GM18951 (cell line): ENCODE data around the gene FCGR2B.
"Not testable (repeated sequence)": the region's sequence is repeated elsewhere in the genome, so short reads cannot be mapped to it uniquely, and the experiment has no call there.

Source experiments
- POLR2A ChIP-seq: IDR thresholded peaks from 4 replicates; pipeline ENCODE4 v1.6.1; 2011; ENCODE audit warnings: mild to moderate bottlenecking; ENCODE audit not compliant: insufficient read length, insufficient read depth; ENCODE audit errors: extremely low read depth
- in situ Hi-C: fragments of 300-500 bp; cut with MboI; formaldehyde crosslinking; loops from one replicate; pipeline ENCODE4 v1.12.0; 2022; ENCODE audit warnings: low sequenced_read_pairs, mixed read lengths, inconsistent platforms; ENCODE audit not compliant: unreplicated experiment

FCGR2B gene

GRCh38 chr1:161662684-161663339 lies at the start of gene FCGR2B:
Gene FCGR2B (plus strand): TSS chr1:161663143. CDS start chr1:161663242, 99 bp downstream.
- in situ Hi-C loops, result not testable (repeated sequence)

GRCh38 chr1:161616417-161616816 lies 46.5 kb upstream of the FCGR2B start:
- in situ Hi-C loops, result loop anchor here (5.0 kb wide), 1 partner anchor 79 kb away; no protein-coding TSS in a partner anchor

DNA sequence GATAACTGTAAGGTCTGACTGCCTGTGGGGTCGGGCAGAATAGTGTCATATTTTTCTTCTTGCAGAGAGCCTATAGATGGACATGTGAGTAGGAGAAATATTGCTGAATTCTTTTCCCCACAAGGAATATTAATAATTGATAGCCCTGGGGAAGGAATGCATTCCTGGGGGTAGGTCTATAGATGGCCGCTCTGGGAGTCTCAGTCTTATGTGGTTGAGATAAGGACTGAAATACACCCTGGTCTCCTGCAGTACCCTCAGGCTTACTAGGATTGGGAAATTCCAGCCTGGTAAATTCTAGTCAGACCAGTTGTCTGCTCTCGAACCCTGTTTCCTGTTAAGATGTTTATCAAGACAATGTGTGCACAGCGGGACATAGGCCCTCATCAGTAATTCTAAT lies 44.4 kb upstream of the FCGR2B start:
- in situ Hi-C loops, result loop anchor here (5.0 kb wide), 1 partner anchor 81 kb away; no protein-coding TSS in a partner anchor

GRCh38 chr1:161620399-161620798 lies 42.5 kb upstream of the FCGR2B start:
- in situ Hi-C loops, result not testable (repeated sequence)

GRCh38 chr1:161621181-161622000 lies 41.6 kb upstream of the FCGR2B start:
- in situ Hi-C loops, result not testable (repeated sequence)

- in situ Hi-C loops, result not testable (repeated sequence)
Measured at GRCh38 chr1:161622054-161622453, 40.9 kb upstream of the FCGR2B start.

GRCh38 chr1:161623401-161624051 lies 39.4 kb upstream of the FCGR2B start:
- in situ Hi-C loops, result not testable (repeated sequence)

GRCh38 chr1:161624605-161625004 lies 38.3 kb upstream of the FCGR2B start:
- in situ Hi-C loops, result loop anchor here (25.0 kb wide), 1 partner anchor 113 kb away; the partner anchor contains the start of gene DUSP12

GRCh38 chr1:161626445-161627146 lies 36.3 kb upstream of the FCGR2B start:
- in situ Hi-C loops, result loop anchor here (25.0 kb wide), 1 partner anchor 111 kb away; the partner anchor contains the start of gene DUSP12

GRCh38 chr1:161630128-161630742 lies 32.7 kb upstream of the FCGR2B start:
- in situ Hi-C loops, result loop anchor here (5.0 to 25.0 kb wide), 2 partner anchors 78 to 107 kb away; partner anchors contain the start of gene DUSP12

GRCh38 chr1:161631076-161631475 lies 31.9 kb upstream of the FCGR2B start, which contains the start of gene FCGR3B:
Gene FCGR3B (minus strand): TSS chr1:161631176. CDS start chr1:161631094, 82 bp downstream.
- TF ChIP-seq POLR2A, result no peak
- in situ Hi-C loops, result loop anchor here (5.0 to 25.0 kb wide), 2 partner anchors 79 to 106 kb away; partner anchors contain the start of gene DUSP12

- in situ Hi-C loops, result loop anchor here (5.0 to 25.0 kb wide), 2 partner anchors 83 to 102 kb away; partner anchors contain the start of gene DUSP12
Measured at GRCh38 chr1:161634993-161635392, 27.9 kb upstream of the FCGR2B start.

DNA sequence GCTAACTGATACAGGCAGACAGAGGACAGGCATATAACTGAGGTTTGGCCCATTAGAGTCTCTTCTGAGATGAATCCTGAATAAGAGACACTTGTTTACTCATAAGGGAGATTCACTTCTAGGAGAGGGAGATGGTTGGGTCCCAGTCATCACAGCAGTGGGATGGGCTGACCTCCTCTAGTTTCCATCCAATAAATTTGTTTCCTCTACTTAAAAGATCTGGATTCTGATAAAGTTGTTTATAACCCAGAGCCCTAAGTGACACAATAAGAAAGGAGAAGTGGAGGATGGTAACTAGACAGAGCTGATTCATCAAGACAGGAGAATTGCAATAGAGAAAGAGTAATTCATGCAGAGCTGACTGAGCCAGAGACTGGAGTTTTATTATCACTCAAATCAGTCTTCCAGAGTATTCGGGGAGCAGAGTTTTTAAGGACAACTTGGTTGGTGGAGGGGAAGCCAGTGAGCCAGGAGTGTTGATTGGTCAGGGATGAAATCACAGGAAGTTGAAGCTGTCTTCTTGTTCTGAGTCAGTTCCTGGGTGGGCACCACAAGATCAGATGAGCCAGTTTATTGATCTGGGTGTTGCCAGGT lies 26.7 kb upstream of the FCGR2B start:
- in situ Hi-C loops, result loop anchor here (25.0 kb wide), 1 partner anchor 101 kb away; the partner anchor contains the start of gene DUSP12

GRCh38 chr1:161636976-161637375 lies 26.0 kb upstream of the FCGR2B start:
- in situ Hi-C loops, result loop anchor here (25.0 kb wide), 1 partner anchor 100 kb away; the partner anchor contains the start of gene DUSP12

- in situ Hi-C loops, result loop anchor here (25.0 kb wide), 1 partner anchor 99 kb away; the partner anchor contains the start of gene DUSP12
Measured at GRCh38 chr1:161638251-161638993, 24.5 kb upstream of the FCGR2B start.

- in situ Hi-C loops, result loop anchor here (25.0 kb wide), 1 partner anchor 98 kb away; the partner anchor contains the start of gene DUSP12
Measured at GRCh38 chr1:161639203-161639602, 23.7 kb upstream of the FCGR2B start.

DNA sequence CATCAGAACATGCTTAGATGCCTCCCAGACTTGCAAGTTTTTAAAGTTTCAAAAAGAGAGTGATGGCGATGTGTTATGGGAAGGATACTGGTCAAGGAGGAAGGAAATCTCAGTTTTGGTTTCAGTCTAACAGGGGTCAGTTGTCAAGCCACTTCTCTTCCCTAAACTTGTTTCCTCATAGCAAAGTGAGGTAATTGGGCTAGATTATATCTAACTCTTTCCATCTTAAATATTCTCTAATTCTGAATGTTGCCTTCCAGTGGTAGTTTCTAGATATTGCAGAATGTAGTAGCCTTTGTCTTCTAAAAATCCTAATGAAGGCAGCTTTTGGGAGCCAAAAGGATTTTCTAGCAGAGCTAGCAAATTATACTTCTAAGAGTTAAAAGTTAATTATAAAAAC lies 20.2 kb upstream of the FCGR2B start:
- in situ Hi-C loops, result loop anchor here (25.0 kb wide), 1 partner anchor 95 kb away; the partner anchor contains the start of gene DUSP12
